Endothelial cell (in vitro differentiated cells): ENCODE data around the gene PSME1. TPM values are rescaled to one million over a fixed set of nuclear protein-coding genes. Genes with fewer than 3 reads are reported as not detected.

ENCODE experiments used
- DNase-seq: peaks from one replicate; pipeline ENCODE4 v3.0.0; 2021; ENCODE audit warnings: low spot score
- H3K27ac Mint-ChIP-seq: one replicate; pipeline ENCODE4 v1.8.0; 2021; ENCODE audit warnings: mixed read lengths, inconsistent platforms; ENCODE audit not compliant: unreplicated experiment
- H3K27me3 Mint-ChIP-seq: one replicate; pipeline ENCODE4 v1.8.0; 2021; ENCODE audit warnings: mild to moderate bottlenecking, moderate library complexity, mixed read lengths, inconsistent platforms; ENCODE audit not compliant: unreplicated experiment
- H3K36me3 Mint-ChIP-seq: one replicate; pipeline ENCODE4 v1.8.0; 2021; ENCODE audit warnings: mild to moderate bottlenecking, low read depth, mixed read lengths, inconsistent platforms; ENCODE audit not compliant: unreplicated experiment
- H3K4me1 Mint-ChIP-seq: one replicate; pipeline ENCODE4 v1.8.0; 2021; ENCODE audit warnings: mild to moderate bottlenecking, mixed read lengths, inconsistent platforms; ENCODE audit not compliant: unreplicated experiment
- H3K4me3 Mint-ChIP-seq: one replicate; pipeline ENCODE4 v1.8.0; 2021; ENCODE audit warnings: mild to moderate bottlenecking, mixed read lengths, inconsistent platforms; ENCODE audit not compliant: unreplicated experiment
- H3K9me3 Mint-ChIP-seq: one replicate; pipeline ENCODE4 v1.8.0; 2021; ENCODE audit warnings: mixed read lengths, inconsistent platforms; ENCODE audit not compliant: unreplicated experiment
- CTCF ChIP-seq: fragments of 200-600 bp; sonication (generic); IDR thresholded peaks from one replicate; pipeline ENCODE4 v1.5.0; 2021; ENCODE audit warnings: antibody characterized with exemption; ENCODE audit not compliant: unreplicated experiment
- total RNA-seq: library from RNA; stranded (reverse); fragmentation: NEBNext Ultra II Directional; extraction: Animal tissue kit (Norgen Biotek cat#: 25700); gene quantifications from one replicate; pipeline ENCODE4 v1.2.1, GENCODE V29; 2021; ENCODE audit not compliant: unreplicated experiment

Gene PSME1
- total RNA-seq, 1 donor from 2014 or later, result 43.6 TPM

- peaks cover 10% of the 10 kb centered on the region for H3K27me3 Mint-ChIP-seq
- H3K4me3 Mint-ChIP-seq, result peak overlapping the region; percentile 95
- peaks cover 20% of the 10 kb centered on the region for H3K4me1 Mint-ChIP-seq
- peak overlapping the region; percentile 97 for H3K27ac Mint-ChIP-seq
- H3K9me3 Mint-ChIP-seq, result no peaks in the 10 kb centered on the region
- peak; percentile 67 for DNase-seq
- TF ChIP-seq CTCF, result no peak
- H3K36me3 Mint-ChIP-seq, result peaks cover 11% of the 10 kb centered on the region
These were observed 22.0 kb upstream of the PSME1 start for GRCh38 chr14:24113801-24114531.

GRCh38 chr14:24114532-24115421, 21.2 kb upstream of the PSME1 start, which contains the start of the genes DCAF11 and NRL:
Gene DCAF11 (plus strand): TSS chr14:24114777. CDS start chr14:24115595, 818 bp downstream.
Gene NRL (minus strand): TSS chr14:24114949. CDS start chr14:24082848, 32,101 bp downstream.
- peaks cover 19% of the 10 kb centered on the region for H3K36me3 Mint-ChIP-seq
- H3K27ac Mint-ChIP-seq, result peak within 1 kb of the TSS; percentile 97
- no peak for TF ChIP-seq CTCF
- no peaks in the 10 kb centered on the region for H3K9me3 Mint-ChIP-seq
- peak; percentile 97 for DNase-seq
- H3K27me3 Mint-ChIP-seq, result peaks cover 10% of the 10 kb centered on the region
- H3K4me3 Mint-ChIP-seq, result peak within 1 kb of the TSS; percentile 95
- peaks cover 20% of the 10 kb centered on the region for H3K4me1 Mint-ChIP-seq

- H3K27ac Mint-ChIP-seq, result peak overlapping the region; percentile 97
- H3K4me1 Mint-ChIP-seq, result peaks cover 20% of the 10 kb centered on the region
- DNase-seq, result peak; percentile 9
- peaks cover 10% of the 10 kb centered on the region for H3K27me3 Mint-ChIP-seq
- H3K4me3 Mint-ChIP-seq, result peak overlapping the region; percentile 95
- TF ChIP-seq CTCF, result no peak
- H3K36me3 Mint-ChIP-seq, result peaks cover 19% of the 10 kb centered on the region
- H3K9me3 Mint-ChIP-seq, result no peaks in the 10 kb centered on the region
These were observed 20.4 kb upstream of the PSME1 start for GRCh38 chr14:24115422-24116127.

GRCh38 chr14:24116128-24116814, 19.7 kb upstream of the PSME1 start:
- peaks cover 20% of the 10 kb centered on the region for H3K4me1 Mint-ChIP-seq
- no peak for DNase-seq
- TF ChIP-seq CTCF, result no peak
- peaks cover 21% of the 10 kb centered on the region for H3K36me3 Mint-ChIP-seq
- H3K9me3 Mint-ChIP-seq, result no peaks in the 10 kb centered on the region
- peaks cover 10% of the 10 kb centered on the region for H3K27me3 Mint-ChIP-seq
- peak overlapping the region; percentile 95 for H3K4me3 Mint-ChIP-seq
- no peak overlapping the region for H3K27ac Mint-ChIP-seq
